ENCODE measurements around the gene PORCN.
"Not testable (repeated sequence)": the region's sequence is repeated elsewhere in the genome, so short reads cannot be mapped to it uniquely, and the experiment has no call there.

The PORCN gene

DNA sequence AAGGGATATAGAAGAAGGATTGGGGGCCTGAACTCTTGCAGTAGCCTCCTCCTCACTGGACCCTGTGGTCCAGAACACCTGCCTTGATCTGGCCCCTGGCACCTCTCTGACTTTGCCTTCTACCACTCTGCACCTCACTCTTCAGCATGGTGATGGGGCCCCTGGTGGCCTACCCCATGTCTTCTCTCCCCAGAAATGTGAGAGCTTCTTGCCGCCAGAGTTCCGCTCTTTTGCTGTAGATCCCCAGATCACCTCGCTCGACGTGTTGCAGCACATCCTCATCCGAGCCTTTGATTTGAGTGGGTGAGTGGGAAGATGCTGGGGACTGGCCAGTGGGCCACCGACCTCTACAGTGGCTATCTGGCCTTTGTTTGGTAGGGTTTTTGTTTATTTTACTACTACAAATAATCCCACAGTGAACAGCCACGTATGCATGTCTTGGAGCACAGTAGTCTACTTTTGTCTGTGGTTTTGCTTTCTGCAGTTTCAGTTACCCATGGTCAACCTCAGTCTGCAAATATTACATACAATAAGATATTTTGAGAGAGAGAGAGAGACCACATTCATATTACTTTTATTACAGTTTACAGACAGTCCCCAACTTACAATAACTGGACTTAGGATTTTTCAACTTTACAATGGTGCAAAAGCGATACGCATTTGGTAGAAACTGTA is 32.5 kb downstream of the PORCN start:
- no peak for DNase-seq

DNA sequence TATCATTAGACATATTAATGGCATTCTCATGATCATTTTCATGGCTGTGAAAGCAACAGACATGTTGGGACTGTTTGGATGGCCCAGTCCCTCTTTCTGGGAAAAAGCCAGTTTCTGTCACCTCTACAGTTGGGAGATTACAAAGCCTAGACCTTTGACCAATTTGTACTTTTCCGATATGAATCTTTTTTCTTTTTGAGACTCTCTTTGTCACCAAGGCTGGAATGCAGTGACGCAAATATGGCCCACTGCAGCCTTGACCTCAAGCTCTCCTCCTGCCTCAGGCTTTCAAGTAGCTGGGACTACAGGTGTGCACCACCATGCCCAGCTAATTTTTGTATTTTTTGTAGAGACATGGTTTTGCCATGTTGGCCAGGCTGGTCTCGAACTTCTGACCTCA is 40.1 kb downstream of the PORCN start:
- no peak for DNase-seq

GRCh38 chrX:48555731-48556325 is 47.0 kb downstream of the PORCN start:
- not testable (repeated sequence) for DNase-seq

- DNase-seq, result peak; percentile 59
These were observed 49.5 kb downstream of the PORCN start for GRCh38 chrX:48558271-48558670.

- no peak for DNase-seq
These were observed 50.8 kb downstream of the PORCN start for GRCh38 chrX:48559636-48560035.

DNA sequence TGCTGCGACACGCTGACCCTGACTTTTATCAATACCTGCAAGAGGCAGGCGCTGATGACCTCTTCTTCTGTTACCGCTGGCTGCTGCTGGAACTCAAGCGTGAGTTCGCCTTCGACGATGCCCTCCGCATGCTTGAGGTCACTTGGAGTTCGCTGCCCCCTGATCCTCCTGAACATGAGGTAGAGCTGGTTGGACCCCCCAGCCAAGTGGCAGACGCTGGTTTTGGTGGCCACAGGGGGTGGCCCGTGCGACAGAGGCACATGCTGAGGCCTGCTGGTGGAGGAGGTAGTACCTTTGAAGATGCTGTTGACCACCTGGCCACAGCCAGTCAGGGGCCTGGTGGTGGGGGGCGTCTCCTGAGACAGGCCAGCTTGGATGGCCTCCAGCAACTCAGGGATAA is 51.3 kb downstream of the PORCN start:
- no peak for DNase-seq

- DNase-seq, result no peak
These were observed 51.9 kb downstream of the PORCN start for GRCh38 chrX:48560681-48561080.

DNA sequence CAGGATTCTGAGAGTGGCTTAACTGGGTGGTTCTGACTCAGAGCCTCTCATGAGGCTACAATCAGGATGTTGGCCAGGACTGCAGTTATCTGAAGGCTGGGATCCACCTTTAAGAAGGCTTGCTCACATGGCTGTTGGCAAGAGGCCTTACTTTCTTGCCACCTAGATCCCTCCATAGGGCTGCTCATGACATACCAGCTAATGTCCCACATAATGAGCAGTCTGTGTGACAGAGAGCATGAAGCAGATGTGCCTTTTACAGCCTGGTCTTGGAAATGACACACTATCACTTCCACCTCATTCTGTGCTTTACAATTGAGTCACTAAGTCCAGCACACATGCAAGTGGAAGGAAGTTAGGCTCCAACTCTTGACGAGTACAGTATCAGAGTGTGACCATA is 61.2 kb downstream of the PORCN start:
- no peak for DNase-seq
